GM21619 (cell line): ENCODE results near the gene AHRR.
A peak's percentile ranks its signal among the peaks of the same experiment; 100 is the strongest.
"Not testable (repeated sequence)": the region's sequence is repeated elsewhere in the genome, so short reads cannot be mapped to it uniquely, and the experiment has no call there.

Experiments used
- ATAC-seq: cut with Tn5 transposase; IDR thresholded peaks from one replicate; pipeline ENCODE4 v1.9.1; 2021; ENCODE audit not compliant: unreplicated experiment

The AHRR gene

DNA sequence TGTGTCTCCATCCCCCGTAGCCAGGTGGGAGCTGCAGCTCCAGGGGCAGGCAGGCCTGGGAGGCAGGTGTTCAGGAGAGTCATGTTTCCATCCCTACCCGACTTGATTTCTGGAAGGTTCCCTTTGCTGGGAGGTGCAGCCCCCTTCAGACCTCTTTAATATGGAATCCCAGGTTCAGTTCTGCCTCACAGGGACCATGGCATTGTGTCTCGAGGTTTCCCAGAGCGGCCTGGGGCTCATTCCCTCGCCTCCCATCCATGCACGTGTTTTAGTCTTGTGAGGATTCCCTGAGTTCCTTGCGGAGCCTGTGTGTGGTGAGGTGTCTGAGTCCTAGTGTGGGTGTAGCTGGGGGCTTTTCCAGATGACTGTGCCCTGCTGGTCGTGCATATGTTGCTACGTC is 16.5 kb upstream of the AHRR start:
- ATAC-seq, result no peak

DNA sequence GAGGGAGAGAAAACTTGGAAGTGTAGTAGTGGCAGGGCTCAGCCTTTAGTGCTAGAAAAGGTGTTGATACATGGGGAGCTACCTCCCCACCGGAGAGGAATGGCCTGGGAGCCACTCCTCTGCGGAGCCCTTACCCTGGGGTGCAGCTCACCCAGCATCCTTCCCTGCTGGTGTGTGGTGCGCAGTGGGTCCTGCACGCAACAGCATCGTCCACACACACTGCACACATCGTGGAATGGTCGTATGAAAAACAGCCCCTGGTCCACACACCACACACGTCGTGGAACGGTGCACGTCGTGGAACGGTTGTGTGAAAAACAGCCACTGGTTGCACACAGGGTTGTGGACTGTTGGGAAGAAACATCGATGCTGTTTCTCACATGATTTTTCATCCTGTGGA is 16.1 kb upstream of the AHRR start:
- no peak for ATAC-seq

DNA sequence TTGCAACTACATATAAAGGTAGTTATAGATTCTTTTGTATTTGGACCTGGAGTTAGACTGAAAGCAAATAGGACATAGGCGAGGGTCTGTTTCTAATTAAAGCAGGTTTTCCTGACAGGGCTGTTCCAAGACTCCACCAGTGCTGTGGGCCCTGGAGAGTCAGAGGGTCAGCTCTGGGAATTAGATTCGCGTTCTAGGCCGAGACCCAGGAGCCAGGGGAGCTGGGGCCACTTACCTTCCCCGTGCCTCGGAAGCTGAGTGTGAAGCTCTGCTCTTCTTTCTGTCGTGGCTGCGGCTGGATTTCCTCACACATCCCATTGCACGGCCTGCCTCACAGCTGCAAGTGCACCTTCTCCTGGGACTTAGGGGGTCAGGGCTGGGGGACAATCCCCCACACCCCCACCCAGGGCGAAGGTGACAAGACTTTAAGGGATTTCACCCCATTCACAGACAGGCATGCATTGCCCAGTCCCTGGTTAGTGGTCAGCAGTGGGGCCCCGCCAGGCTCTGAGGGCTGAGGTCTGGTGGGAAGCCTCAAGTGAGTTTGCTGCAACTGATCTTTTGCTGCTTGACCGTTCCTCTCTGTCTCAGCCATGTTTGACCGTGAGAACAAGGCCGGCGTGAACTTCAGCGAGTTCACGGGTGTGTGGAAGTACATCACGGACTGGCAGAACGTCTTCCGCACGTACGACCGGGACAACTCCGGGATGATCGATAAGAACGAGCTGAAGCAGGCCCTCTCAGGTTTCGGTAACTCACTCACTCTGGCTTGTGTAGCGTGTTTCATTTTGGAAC is 15.3 kb upstream of the AHRR start:
- no peak for ATAC-seq

GRCh38 chr5:307306-307705 is 14.2 kb upstream of the AHRR start:
- ATAC-seq, result no peak

DNA sequence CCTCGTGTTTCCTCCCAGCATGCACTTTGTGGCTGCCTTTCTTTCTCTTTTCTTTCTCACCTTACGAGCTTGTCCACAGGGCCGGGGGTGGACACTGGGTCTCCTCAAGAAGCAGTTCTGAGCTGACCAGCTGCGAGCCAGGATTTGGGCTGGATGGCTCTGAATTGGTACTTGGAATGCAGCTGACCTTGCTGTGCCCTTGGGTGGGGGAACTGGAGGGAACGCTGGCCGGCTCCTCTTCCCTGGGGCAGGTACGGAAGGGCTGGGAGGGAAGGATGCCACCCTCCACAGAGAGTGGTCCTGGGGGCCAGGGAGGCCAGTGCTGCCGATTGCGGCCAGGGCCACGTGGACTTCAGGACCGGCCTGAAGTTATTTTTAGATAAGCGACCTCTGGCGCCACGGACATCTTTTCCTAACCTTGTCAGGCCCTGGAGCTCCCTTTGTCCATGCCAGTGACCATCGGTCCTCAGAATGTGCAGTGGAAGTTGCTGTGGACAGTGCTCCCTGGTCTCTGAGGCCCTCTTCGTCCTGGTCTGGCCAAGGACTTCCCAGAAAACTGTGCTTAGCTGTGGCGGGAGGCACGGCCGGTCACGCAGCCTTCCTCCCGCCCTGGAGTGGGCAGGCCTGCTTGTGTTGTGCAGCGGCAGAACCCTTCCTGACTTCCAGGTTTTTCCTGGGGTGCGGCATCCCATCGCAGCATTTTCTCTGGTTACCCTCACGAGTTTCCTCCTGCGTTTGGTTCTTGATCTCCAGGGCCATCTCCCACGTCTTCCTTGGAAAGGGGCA is 13.5 kb upstream of the AHRR start:
- ATAC-seq, result no peak

- ATAC-seq, result no peak
These were observed 12.7 kb upstream of the AHRR start for GRCh38 chr5:308672-309271.

- not testable (repeated sequence) for ATAC-seq
These were observed 11.7 kb upstream of the AHRR start for GRCh38 chr5:309831-310230.

DNA sequence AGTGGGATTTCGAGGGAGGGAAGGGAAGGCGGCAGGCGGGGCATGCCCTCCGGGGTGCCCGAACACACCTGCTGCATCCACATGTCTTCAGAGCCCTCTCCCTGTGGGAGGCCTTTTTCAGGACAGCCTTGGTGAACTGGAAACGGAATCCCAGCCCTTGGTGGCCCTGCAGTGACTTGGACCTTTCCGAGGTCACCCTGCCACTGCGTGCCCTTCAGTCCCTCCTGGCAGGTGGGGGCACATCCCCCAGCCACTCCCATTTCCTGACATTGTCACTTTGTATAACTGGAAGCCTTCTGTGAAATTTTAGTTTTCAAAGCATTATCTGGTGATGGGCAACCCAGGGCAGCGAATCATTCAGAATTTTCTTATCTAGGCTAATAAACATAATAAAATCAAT is 11.0 kb upstream of the AHRR start:
- ATAC-seq, result no peak

DNA sequence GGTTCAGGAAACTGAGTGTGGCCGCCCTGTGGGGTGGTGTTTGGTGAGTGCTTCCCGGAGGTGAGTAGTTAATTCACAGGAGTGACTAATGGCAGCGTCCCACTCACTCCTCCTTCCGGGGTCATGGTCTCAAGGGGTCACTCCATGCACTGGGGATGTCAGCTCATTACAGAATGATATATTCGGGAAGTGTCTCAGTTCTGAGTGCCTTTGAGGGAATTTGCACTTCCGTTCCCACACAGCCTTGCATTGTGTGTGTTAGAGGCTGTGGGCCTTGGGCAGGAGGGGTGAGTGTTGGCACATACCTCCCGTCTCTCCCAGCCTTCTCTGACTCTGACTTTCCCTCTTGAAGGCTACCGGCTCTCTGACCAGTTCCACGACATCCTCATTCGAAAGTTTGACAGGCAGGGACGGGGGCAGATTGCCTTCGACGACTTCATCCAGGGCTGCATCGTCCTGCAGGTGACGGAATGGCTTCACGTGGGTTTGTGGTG is 10.5 kb upstream of the AHRR start:
- ATAC-seq, result no peak

GRCh38 chr5:311963-312362 is 9.6 kb upstream of the AHRR start:
- ATAC-seq, result no peak

DNA sequence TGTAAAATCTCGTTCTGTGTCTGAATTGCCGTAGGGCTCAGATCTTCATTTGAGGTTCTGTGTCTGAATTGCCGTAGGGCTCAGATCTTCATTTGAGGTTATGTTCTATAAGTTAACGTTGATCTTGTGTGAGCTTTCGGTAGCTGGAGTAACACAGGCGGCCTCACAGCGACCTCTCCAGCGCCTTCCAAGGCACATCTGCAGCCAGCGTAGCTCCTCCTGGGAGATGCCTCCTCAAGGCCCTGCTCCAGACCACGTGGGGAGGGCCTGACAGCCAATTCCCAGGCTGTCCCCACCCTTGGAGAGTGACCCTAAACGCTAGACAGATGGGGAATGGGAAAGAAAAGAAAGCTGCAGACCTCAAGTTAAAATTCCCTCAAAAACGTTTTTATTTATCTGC is 8.7 kb upstream of the AHRR start:
- ATAC-seq, result no peak

DNA sequence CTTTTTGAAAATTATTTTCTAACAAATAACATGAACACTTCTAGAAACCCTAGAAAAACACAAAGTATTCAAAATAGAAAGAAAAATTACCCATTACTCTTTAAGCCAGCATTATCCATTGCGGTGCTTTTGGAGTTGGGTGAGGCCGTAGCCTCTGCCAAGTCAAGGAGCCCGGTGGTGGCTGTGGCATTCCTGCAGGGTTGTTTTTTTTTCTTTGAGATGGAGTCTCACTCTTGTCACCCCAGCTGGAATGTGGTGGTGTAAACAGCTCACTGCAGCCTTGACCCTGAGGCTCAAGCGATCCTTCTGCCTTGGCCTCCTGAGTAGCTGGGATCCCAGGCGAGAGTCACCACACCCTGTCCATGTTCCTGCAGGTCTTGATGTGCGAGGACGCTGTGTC is 8.2 kb upstream of the AHRR start:
- no peak for ATAC-seq

- ATAC-seq, result no peak
These were observed 7.6 kb upstream of the AHRR start for GRCh38 chr5:313806-314376.

GRCh38 chr5:314676-315487 is 6.6 kb upstream of the AHRR start:
- no peak for ATAC-seq

DNA sequence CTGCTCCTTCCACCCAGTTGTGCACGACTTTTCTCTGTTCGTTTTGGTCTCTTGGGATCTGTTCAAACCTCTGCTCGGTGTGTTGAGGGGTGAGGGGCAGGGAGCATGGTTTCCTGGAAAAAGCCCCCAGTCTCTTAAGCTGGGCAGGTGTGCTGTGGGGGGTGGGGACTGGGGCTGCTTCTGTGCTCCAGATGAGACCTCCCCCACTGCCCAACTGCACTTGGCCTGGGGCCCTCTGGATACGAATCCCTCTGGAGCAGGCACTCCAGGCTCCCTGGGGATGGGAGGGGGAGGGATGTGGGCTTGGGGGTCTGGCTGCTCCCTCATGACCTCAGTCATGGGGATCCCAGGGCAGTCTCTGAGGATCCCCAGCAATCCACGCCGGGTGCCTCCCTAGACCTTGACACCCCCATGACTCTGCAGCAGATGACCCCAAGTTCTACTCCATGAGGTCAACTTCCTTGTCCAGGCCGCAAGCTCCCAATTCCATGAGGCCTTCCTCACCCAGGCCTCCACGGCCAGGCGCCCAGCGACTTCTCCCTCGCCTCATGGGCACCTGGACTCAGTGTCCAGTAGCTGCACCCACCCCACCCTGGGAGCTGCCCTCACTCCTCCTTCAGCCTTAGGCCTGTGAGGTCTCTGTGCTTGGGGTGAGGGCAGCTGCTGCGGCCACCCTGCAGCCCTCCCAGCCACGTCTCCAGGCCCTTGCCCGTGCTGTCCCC is 5.9 kb upstream of the AHRR start:
- no peak for ATAC-seq

GRCh38 chr5:316210-317085 is 5.1 kb upstream of the AHRR start:
- peak; percentile 20 for ATAC-seq

DNA sequence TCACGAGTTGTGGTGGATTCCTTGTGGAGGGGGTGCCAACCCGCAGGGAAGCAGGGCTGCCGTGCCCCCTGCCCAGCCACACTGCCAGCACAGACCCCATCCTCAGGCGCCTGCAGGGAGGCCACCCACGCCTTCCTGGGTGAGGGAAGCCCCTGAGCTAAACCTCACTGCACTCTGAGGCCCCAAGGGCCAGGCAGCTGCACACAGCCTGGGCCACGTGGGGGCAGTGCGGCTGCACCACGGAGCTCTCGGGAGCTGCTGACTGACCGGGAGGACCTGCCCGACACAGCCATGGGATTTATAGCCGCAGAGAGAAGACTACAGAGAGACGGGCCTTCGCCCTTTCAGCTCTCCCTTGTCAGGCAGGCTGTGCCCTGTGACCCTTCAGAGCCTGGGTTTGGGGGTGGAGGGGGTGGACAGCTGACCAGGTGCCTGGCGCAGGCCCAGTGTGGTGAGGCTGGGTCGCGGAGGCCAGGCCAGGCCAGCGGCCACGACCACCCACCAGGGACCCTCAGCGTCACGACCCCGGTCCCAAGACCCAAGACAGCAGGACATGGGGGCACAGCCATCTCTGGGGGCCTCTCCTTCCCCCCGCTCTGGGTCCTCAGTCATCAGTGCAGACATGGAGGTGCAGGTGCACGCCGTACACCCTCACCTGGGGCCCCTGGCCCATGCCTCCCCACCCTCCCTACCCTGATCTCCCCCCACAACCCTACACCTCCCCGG is 4.3 kb upstream of the AHRR start:
- peak; percentile 69 for ATAC-seq

- no peak for ATAC-seq
These were observed 3.1 kb upstream of the AHRR start for GRCh38 chr5:318341-318897.
